Measurements from ENCODE around the gene KCNH6.

Gene KCNH6

DNA sequence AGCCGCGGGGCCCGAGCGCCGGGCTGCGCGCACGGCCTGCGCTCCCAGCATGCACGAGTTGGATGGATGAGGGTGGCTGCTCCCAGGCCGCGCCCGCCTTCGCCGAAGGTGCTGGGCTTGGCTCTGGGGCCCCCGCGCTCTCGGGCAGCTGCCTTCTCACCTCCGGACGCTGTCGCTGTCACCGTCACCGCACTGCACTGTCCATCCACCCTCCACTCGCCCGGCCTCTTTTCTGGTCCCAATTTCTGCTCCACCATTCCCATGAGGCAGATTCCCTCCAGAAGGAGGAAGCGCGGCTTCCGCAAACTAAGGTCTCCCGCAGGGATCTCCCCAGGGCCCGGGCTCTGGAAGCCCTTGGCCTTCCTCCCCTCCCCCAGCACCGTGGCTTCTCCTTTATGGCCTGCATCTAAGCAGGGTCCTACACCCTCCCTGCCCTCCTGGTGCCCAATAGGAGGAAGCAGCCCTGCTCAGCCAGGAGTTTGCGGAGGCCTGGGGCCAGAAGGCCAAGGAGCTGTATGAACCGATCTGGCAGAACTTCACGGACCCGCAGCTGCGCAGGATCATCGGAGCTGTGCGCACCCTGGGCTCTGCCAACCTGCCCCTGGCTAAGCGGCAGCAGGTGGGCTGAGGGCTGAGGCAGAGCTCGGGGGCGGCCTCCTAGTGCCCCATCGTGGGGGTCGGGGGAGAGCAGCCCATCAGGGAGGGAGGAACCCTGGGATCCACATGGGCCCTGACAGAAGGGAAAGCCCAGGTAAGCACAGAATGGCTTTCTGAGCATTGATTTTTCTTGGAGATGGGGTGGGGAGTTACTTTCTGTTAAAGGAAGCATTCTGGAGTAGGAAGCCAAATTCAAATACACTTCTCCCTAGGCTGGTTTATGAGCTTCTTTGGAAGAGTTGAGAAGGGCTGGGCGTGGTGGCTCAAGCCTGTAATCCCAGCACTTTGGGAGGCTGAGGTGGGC is 45.4 kb upstream of the KCNH6 start:
- no peaks in the 10 kb centered on the region for H3K9me3 ChIP-seq (ENCODE audit: insufficient read depth, low read depth, low read length)
- H3K4me3 ChIP-seq (ENCODE audit: low read length, poor library complexity, severe bottlenecking): peak overlapping the region; percentile 83
- no peak overlapping the region for H3K9ac ChIP-seq (ENCODE audit: low read depth, low read length, poor library complexity, severe bottlenecking)
- H3K79me2 ChIP-seq (ENCODE audit: insufficient read depth, low read length): no peaks in the 10 kb centered on the region
- no peak overlapping the region for H2AFZ ChIP-seq (ENCODE audit: low read length)
- TF ChIP-seq, protein P1, sequence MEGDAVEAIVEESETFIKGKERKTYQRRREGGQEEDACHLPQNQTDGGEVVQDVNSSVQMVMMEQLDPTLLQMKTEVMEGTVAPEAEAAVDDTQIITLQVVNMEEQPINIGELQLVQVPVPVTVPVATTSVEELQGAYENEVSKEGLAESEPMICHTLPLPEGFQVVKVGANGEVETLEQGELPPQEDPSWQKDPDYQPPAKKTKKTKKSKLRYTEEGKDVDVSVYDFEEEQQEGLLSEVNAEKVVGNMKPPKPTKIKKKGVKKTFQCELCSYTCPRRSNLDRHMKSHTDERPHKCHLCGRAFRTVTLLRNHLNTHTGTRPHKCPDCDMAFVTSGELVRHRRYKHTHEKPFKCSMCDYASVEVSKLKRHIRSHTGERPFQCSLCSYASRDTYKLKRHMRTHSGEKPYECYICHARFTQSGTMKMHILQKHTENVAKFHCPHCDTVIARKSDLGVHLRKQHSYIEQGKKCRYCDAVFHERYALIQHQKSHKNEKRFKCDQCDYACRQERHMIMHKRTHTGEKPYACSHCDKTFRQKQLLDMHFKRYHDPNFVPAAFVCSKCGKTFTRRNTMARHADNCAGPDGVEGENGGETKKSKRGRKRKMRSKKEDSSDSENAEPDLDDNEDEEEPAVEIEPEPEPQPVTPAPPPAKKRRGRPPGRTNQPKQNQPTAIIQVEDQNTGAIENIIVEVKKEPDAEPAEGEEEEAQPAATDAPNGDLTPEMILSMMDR (conservative IDR thresholded peaks at IDR 0.05; ENCODE audit: low read length): no peak
- no peak for TF ChIP-seq EZH2phosphoT487 (IDR thresholded peaks at IDR 0.05; ENCODE audit: borderline replicate concordance)
- H4K20me1 ChIP-seq (ENCODE audit: insufficient read depth, low read length, poor library complexity, severe bottlenecking): no peaks in the 10 kb centered on the region
- H3K4me2 ChIP-seq (ENCODE audit: low read depth, low read length, poor library complexity, severe bottlenecking): peak overlapping the region; percentile 81
- H3K9me2 ChIP-seq (replicated peaks; ENCODE audit: low read depth, low read length): no peaks in the 10 kb centered on the region
- peaks cover 17% of the 10 kb centered on the region for H3K4me1 ChIP-seq (ENCODE audit: insufficient read depth, low read length, poor library complexity, severe bottlenecking)
- no peaks in the 10 kb centered on the region for H3K27me3 ChIP-seq (ENCODE audit: insufficient read depth, low read length, poor library complexity, severe bottlenecking)
- no peaks in the 10 kb centered on the region for H3K36me3 ChIP-seq (ENCODE audit: insufficient read depth, low read length)
- no peaks in the 10 kb centered on the region; the same call in 1 of the 2 replicates for H3F3A ChIP-seq (ENCODE audit: low read depth)

DNA sequence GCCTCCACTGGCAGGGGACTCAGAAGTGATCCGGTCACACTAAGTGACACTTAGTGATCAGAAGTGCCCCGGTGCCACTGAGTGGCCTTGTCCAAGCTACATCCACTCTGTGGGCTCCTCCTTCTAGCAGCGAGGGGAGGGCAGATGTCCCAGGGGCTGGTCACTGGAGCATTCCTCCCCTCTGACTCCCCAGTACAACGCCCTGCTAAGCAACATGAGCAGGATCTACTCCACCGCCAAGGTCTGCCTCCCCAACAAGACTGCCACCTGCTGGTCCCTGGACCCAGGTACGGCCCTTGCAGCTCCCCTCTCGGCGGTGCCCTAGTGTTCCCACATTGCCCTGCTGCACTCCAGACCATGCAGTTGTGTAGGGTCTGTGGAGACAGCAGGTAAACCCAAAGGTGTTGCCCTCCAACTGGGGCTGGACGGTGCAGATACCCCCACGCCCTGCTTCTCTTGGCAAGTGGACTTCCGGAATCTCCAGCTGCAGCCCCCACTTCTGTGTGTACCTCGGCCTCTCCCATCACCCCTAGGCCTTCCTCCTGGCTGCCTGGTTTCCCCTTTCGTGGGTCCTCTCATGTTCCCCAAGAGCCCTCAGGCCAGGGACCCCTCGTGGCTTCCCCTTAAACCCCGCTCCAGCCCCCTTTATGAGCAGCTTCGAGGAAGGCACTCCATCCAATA is 44.2 kb upstream of the KCNH6 start:
- H3K9me3 ChIP-seq (ENCODE audit: insufficient read depth, low read depth, low read length): no peaks in the 10 kb centered on the region
- no peak overlapping the region for H3K9ac ChIP-seq (ENCODE audit: low read depth, low read length, poor library complexity, severe bottlenecking)
- H3K27me3 ChIP-seq (ENCODE audit: insufficient read depth, low read length, poor library complexity, severe bottlenecking): no peaks in the 10 kb centered on the region
- no peaks in the 10 kb centered on the region for H3K36me3 ChIP-seq (ENCODE audit: insufficient read depth, low read length)
- no peaks in the 10 kb centered on the region for H4K20me1 ChIP-seq (ENCODE audit: insufficient read depth, low read length, poor library complexity, severe bottlenecking)
- no peak for TF ChIP-seq EZH2phosphoT487 (IDR thresholded peaks at IDR 0.05; ENCODE audit: borderline replicate concordance)
- TF ChIP-seq, protein P1 (conservative IDR thresholded peaks at IDR 0.05; ENCODE audit: low read length): peak; percentile 86
- no peak overlapping the region for H3K4me2 ChIP-seq (ENCODE audit: low read depth, low read length, poor library complexity, severe bottlenecking)
- H2AFZ ChIP-seq (ENCODE audit: low read length): no peak overlapping the region
- no peak overlapping the region for H3K4me3 ChIP-seq (ENCODE audit: low read length, poor library complexity, severe bottlenecking)
- peaks cover 17% of the 10 kb centered on the region for H3K4me1 ChIP-seq (ENCODE audit: insufficient read depth, low read length, poor library complexity, severe bottlenecking)
- H3K9me2 ChIP-seq (replicated peaks; ENCODE audit: low read depth, low read length): no peaks in the 10 kb centered on the region
- H3K79me2 ChIP-seq (ENCODE audit: insufficient read depth, low read length): no peaks in the 10 kb centered on the region
- H3F3A ChIP-seq (ENCODE audit: low read depth): no peaks in the 10 kb centered on the region; the same call in 1 of the 2 replicates

DNA sequence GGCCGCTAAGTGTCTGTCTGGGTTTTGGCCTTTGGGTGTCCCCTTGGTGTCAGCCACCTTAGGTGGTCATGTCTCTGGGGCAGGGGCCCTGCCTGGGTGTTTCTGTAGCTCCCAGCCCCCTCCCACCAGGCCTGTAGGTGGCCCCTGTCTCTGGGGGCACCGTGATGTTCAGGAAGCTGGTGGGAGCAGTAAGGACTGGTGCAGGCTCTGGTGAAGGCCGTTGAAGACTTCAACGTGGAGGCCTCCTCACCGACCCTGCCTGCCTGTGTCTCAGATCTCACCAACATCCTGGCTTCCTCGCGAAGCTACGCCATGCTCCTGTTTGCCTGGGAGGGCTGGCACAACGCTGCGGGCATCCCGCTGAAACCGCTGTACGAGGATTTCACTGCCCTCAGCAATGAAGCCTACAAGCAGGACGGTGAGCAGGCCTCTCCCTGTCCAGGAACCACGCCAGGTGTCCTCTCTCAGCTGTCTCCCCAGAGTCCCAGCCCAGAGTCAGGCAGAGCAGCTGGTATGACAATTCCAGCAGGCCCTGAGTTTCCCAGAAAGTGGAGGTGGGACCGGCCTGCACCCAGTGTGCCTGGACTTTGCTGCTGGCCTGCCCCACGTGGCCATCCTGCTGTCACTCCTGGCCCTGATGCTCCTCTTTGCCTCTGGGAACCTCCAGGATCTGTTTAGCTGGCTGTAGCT is 43.5 kb upstream of the KCNH6 start:
- H3K36me3 ChIP-seq (ENCODE audit: insufficient read depth, low read length): no peaks in the 10 kb centered on the region
- H3K27me3 ChIP-seq (ENCODE audit: insufficient read depth, low read length, poor library complexity, severe bottlenecking): no peaks in the 10 kb centered on the region
- no peak overlapping the region for H3K4me3 ChIP-seq (ENCODE audit: low read length, poor library complexity, severe bottlenecking)
- peaks cover 17% of the 10 kb centered on the region for H3K4me1 ChIP-seq (ENCODE audit: insufficient read depth, low read length, poor library complexity, severe bottlenecking)
- no peak overlapping the region for H3K4me2 ChIP-seq (ENCODE audit: low read depth, low read length, poor library complexity, severe bottlenecking)
- no peaks in the 10 kb centered on the region for H3K9me2 ChIP-seq (replicated peaks; ENCODE audit: low read depth, low read length)
- H4K20me1 ChIP-seq (ENCODE audit: insufficient read depth, low read length, poor library complexity, severe bottlenecking): no peaks in the 10 kb centered on the region
- no peaks in the 10 kb centered on the region for H3K9me3 ChIP-seq (ENCODE audit: insufficient read depth, low read depth, low read length)
- no peaks in the 10 kb centered on the region for H3F3A ChIP-seq (ENCODE audit: low read depth)
- no peak overlapping the region for H2AFZ ChIP-seq (ENCODE audit: low read length)
- H3K9ac ChIP-seq (ENCODE audit: low read depth, low read length, poor library complexity, severe bottlenecking): no peak overlapping the region
- TF ChIP-seq, protein P1 (conservative IDR thresholded peaks at IDR 0.05; ENCODE audit: low read length): no peak
- TF ChIP-seq EZH2phosphoT487 (IDR thresholded peaks at IDR 0.05; ENCODE audit: borderline replicate concordance): no peak
- no peaks in the 10 kb centered on the region for H3K79me2 ChIP-seq (ENCODE audit: insufficient read depth, low read length)

Data from Loucy (cell line).